ENCODE data around the gene GMEB2.
"Not testable (repeated sequence)": the region's sequence is repeated elsewhere in the genome, so short reads cannot be mapped to it uniquely, and the experiment has no call there.

GMEB2 gene

DNA sequence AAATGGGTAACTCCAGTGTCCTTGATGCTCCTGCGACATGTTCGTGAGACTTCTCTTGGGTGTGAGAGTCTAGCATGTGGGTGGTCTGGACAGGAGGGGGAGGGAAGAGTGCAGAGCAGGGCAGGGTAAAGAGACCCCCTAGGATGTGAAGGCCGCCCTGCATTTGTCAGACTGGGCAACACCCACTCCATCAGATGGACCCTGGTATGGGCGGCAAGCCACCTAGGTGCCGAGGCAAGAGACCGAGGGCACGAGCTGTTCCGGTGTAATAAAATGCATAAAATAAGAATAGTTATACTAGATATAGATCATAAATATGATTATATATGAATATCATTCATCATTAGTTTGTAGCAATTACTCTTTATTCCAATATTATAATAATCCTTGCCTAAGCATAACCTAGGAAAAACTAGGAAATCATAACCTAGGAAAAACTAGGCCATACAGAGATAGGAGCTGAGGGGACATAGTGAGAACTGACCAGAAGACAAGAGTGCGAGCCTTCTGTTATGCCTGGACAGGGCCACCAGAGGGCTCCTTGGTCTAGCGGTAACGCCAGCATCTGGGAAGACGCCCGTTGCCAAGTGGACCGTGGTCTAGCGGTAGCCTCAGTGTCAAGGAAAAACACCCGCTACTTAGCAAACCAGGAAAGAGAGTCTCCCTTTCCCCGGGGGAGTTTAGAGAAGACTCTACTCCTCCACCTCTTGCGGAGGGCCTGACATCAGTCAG is 12.9 kb downstream of the GMEB2 start:
- not testable (repeated sequence) for DNase-seq (ENCODE audit: low spot score)

- DNase-seq (ENCODE audit: low spot score) = no peak
These were observed 14.5 kb downstream of the GMEB2 start for GRCh38 chr20:63612276-63612931.

GRCh38 chr20:63611646-63612045 is 15.3 kb downstream of the GMEB2 start:
- DNase-seq (ENCODE audit: low spot score) = no peak

DNA sequence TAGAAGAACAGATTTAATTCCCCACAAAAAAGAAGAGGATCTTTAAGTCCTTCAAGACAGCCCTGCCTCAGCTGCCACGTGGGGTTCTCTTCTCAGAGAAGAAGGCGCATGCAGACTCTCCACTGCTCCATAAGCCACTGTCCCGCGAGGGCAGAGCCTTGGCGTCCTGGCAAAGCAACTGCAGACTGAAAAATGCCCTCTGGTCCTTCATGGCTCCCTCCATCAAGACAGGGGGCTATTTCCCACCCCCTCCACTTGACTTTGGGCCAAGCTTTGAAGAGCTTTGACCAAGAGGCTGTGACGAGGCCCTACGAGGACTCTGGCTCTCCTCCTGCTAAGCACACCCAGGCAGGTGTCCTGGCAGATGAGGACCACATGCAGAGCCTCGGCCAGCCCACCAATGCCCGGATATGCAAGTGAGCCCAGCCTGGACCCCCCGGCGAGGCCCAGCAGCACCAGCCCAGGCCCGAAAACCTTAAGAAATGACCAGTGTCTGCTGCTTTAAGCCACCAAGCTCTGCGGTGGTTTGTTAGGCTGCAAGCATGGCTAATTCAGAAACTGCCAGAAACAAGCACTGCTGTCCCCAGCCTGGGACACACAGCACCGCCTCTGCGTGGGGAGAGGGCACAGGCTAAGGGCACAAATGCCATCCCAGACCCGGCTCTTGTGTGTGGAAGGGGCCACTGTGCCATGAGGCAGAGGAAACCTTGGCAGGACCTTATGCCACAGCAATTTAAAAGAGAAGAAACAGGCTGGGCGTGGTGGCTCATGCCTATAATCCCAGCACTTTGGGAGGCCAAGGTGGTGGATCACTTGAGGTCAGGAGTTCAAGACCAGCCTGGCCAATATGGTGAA is 16.1 kb downstream of the GMEB2 start:
- no peak for DNase-seq (ENCODE audit: low spot score)

DNA sequence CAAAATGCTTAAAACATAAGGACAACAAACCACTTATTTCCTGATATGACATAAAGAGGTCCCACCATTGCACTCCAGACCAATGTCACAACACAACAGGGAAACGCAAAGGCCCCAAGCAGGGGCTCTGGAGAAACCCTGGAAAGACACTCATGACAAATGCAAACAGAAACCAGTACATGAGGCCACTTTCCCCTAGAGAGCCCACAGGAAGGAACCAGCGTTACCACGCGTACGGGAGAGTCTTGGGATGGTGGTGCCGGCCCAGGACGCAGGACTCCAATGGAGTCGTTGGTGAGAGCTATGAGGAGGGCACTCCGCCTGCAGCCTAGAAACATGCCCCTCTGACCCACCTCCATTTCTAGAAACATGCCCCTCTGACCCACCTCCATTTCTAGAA is 20.2 kb downstream of the GMEB2 start:
- DNase-seq (ENCODE audit: low spot score) = no peak

GRCh38 chr20:63602321-63602720 is 24.6 kb downstream of the GMEB2 start:
- no peak for DNase-seq (ENCODE audit: low spot score)

GRCh38 chr20:63601679-63602078 is 25.2 kb downstream of the GMEB2 start:
- DNase-seq (ENCODE audit: low spot score) = not testable (repeated sequence)

DNA sequence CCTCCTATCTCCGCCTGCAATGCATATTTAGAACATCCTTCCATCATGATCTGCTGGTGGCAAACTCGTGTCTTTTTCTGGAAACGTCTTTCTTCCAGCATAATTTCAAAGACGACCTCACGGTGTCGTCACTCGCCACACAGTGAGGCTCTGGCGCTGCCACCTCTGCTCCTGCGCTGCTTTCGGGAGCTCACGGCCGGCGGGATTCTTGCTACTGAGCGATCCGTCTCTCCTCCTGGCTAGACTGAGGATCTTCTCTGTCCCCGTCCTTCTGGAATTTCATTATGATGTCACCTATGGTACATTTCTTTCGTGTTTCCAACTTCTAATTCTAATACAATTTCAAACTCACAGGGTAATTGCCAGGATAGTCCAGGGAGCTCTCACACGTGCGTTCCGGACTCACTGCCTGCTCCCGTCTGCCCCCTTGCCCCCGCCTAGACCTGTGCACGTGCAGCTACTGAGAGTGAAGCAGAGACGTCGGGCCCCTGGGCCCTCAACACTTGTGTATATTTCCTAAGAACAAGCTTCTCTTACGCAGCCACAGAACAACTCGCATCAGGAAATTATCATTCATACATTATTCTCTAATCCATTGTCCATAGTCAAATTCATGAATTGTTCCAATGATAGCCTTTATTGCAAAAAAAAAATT is 27.4 kb downstream of the GMEB2 start:
- DNase-seq (ENCODE audit: low spot score) = no peak

DNA sequence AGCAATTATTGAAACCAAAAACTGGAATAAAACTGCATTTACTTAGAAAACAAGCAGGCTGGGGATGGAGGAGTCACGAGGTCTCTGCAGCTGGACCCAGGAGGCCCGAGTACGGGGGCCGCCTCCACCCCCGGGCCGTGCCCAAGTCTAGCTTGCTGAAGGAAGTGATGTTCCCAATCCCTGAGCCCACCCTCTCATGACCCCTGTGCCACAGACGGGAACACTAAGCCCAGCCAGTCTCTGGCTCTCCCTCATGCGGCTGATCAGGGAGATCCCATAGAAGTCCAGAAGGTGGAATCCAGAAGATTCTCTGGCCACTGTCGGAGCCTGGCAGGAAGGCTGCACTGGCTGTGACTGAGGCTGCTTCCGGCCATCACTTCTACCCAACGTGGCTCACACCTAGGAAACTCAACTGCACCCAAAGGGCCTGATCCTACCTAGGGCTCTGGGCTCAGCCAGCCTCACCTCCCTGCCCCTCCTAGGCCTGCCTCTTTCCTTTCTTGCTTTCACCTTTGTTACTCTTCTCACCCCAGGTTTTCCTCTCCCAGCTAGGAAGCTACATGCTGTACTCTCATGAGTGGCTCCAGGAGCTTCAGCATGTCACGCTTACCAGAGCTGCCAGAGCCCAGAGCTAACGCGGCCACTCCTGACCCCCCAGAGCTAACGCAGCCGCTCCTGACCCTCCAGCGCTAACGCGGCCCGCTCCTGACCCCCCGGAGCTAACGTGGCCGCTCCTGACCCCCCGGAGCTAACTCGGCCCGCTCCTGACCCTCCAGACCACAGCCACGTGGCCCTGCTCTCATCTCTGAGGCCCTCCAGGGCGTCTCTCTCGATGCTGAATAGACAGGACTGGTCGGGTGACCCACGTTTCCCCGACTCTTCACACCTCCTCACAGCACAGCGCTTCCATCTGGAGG is 28.2 kb downstream of the GMEB2 start:
- no peak for DNase-seq (ENCODE audit: low spot score)

GRCh38 chr20:63597651-63598478 is 29.0 kb downstream of the GMEB2 start:
- no peak for DNase-seq (ENCODE audit: low spot score)

GRCh38 chr20:63596423-63596822 is 30.5 kb downstream of the GMEB2 start:
- DNase-seq (ENCODE audit: low spot score) = no peak

- no peak for DNase-seq (ENCODE audit: low spot score)
These were observed 31.3 kb downstream of the GMEB2 start for GRCh38 chr20:63595416-63596127.

DNA sequence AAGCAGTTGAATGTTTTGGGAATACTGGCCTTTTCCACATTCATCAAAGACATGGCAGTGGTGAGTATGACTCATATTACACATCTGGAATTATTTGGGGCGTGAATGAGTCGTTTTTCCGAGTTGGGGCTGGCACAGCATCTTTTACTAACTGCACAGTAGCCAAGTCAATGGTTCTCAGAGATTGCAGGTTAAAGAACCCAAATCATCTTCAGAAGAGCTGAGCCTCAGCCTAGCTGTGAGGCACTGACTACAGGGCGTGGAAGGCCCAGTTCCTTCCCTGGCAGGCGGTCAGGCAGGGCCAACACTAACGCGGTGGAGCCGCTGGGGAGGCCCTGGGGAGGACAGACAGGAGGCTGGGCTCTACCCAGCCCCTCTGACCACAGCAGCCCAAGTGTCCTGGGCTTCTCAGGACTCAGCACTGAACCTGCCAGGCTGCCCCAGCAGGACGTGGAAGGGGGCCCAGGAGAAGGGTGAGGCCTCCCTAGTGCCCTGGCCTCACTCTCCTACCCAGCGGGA is 32.8 kb downstream of the GMEB2 start:
- no peak for DNase-seq (ENCODE audit: low spot score)

DNA sequence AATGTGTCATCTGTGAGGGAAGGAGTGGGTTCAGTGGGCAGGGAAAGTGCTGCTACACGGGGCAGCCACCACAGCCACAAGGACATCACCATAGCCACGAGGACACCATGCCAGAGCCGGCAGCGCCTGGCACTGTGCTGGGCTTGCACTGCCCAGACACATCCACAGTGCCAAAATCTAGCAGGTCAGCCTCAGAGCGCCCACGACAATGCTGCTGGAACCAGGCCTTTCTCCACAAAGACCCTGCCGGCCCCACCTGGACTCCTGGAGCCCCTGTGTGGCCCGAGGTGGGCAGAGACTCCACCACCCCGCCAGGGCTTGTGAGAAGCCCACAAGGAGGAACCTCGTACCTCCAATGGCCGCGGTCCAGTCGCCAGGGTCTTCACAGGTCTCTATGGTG is 34.2 kb downstream of the GMEB2 start:
- no peak for DNase-seq (ENCODE audit: low spot score)

GRCh38 chr20:63591786-63592355 is 35.0 kb downstream of the GMEB2 start:
- no peak for DNase-seq (ENCODE audit: low spot score)

DNA sequence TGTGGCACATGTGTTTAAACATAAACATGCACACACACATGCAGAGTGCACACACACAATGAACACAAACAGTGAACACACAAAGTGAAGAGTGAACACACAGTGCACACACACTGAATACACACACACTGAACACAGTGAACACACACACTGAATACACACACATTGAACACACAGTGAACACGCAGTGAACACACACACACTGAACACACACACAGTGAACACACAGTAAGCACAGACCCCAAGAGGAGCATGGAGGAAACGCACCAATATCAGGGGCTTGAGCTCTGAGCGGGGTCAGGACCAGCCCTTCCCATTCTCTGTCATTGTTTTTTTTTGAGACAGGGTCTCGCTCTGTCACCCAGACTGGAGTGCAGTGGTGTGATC is 35.8 kb downstream of the GMEB2 start:
- no peak for DNase-seq (ENCODE audit: low spot score)

DNA sequence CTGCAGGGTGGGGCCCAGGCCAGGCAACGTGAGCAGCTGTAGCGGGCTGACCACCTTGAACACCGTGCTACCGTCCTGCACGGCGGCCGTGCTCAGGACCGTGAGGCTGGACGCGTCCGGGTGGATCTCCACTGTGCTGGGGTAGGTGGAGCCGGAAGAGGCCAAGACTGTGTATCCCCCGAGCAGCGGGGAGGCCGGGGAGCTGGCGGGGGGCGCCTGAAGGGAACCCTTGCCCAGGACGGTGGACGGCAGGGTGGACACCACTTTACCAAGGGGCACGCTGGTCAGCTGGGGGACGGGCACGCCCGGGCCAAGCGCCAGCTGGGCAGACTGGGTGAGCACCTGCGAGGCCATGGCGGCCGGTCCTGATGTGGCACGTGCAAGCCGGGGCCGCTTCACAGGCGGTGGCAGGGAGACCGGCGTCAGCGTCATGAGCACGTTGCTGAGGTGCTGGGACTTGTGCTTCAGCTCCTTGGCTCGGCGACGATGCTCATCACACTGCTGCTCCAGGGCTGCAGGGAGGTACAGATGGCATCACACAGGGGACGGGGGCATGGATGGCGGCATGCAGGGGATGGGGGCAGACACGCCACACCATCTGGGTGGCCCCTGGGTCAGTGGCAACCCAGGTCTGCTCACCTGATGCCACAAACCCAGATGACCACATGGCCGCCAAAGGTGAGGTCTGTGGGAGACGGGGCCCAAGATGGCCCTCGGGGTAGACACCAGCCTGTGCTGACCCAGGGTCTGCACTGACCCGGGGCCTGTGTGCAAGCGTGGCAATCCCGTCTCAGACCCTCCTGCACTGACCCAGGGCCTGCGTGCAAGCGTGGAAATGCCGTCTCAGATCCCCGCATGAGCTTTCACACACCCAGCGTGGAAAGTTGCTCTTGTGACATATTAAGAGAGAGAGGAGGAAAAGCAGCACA is 36.4 kb downstream of the GMEB2 start:
- DNase-seq (ENCODE audit: low spot score) = no peak
